HG03571 (cell line): ENCODE results near the gene HTATSF1.

Experiments used
- ATAC-seq: cut with Tn5 transposase; IDR thresholded peaks from one replicate; pipeline ENCODE4 v1.9.1; 2021; ENCODE audit not compliant: unreplicated experiment

The HTATSF1 gene

GRCh38 chrX:136497556-136498052 lies at the start of gene HTATSF1:
Gene HTATSF1, plus strand, starts transcription at chrX:136497592. Its CDS starts 93 bp downstream, at chrX:136497685.
- peak; percentile 22 for ATAC-seq

- no peak for ATAC-seq
Observed at GRCh38 chrX:136447968-136448367, 49.4 kb upstream of the HTATSF1 start.

- no peak for ATAC-seq
Observed at GRCh38 chrX:136450050-136450830, 47.2 kb upstream of the HTATSF1 start.

- ATAC-seq, result no peak
Observed at GRCh38 chrX:136452614-136453013, 44.8 kb upstream of the HTATSF1 start.

- ATAC-seq, result no peak
Observed at GRCh38 chrX:136453114-136453513, 44.3 kb upstream of the HTATSF1 start.

GRCh38 chrX:136453771-136454170 lies 43.6 kb upstream of the HTATSF1 start:
- ATAC-seq, result no peak

GRCh38 chrX:136456133-136456532 lies 41.3 kb upstream of the HTATSF1 start:
- no peak for ATAC-seq

- ATAC-seq, result no peak
Observed at GRCh38 chrX:136457303-136457917, 40.0 kb upstream of the HTATSF1 start.

- ATAC-seq, result no peak
Observed at GRCh38 chrX:136464589-136464988, 32.8 kb upstream of the HTATSF1 start.

GRCh38 chrX:136467303-136467702 lies 30.1 kb upstream of the HTATSF1 start:
- no peak for ATAC-seq

- no peak for ATAC-seq
Observed at GRCh38 chrX:136468391-136469103, 28.8 kb upstream of the HTATSF1 start.

- ATAC-seq, result no peak
Observed at GRCh38 chrX:136473663-136474062, 23.7 kb upstream of the HTATSF1 start.

- ATAC-seq, result no peak
Observed at GRCh38 chrX:136475236-136475635, 22.2 kb upstream of the HTATSF1 start.

GRCh38 chrX:136476501-136476900 lies 20.9 kb upstream of the HTATSF1 start:
- no peak for ATAC-seq

- ATAC-seq, result no peak
Observed at GRCh38 chrX:136477026-136477425, 20.4 kb upstream of the HTATSF1 start.

GRCh38 chrX:136480383-136480782 lies 17.0 kb upstream of the HTATSF1 start:
- no peak for ATAC-seq

- no peak for ATAC-seq
Observed at GRCh38 chrX:136487647-136488046, 9.7 kb upstream of the HTATSF1 start, which contains the start of gene BRS3. Gene BRS3, plus strand, starts transcription at chrX:136487947. Its CDS starts 168 bp downstream, at chrX:136488115.

- ATAC-seq, result no peak
Observed at GRCh38 chrX:136488706-136489105, 8.7 kb upstream of the HTATSF1 start.

- ATAC-seq, result no peak
Observed at GRCh38 chrX:136491832-136492231, 5.6 kb upstream of the HTATSF1 start.

- ATAC-seq, result no peak
Observed at GRCh38 chrX:136493011-136493410, 4.4 kb upstream of the HTATSF1 start.

GRCh38 chrX:136495043-136495442 lies 2.3 kb upstream of the HTATSF1 start:
- no peak for ATAC-seq
